Activated CD4-positive, alpha-beta memory T cell treated with anti-CD3 and anti-CD28 coated beads, Interleukin-2, amount 10 ng/mL, durations not matched to agents 7 days and 5 days (primary cell): ENCODE measurements around the gene LHCGR. TPM values are rescaled to one million over a fixed set of nuclear protein-coding genes. Genes with fewer than 3 reads are reported as not detected.

Experiments
- CTCF ChIA-PET: fragments of 350-600 bp; sonication (Branson Sonifier 250); formaldehyde crosslinking; loops from one replicate; lab custom pipeline; 2021; ENCODE audit warnings: antibody characterized with exemption, inconsistent platforms; lab: Charles Lee
- POLR2A ChIA-PET: fragments of 350-600 bp; sonication (Branson Sonifier 250); formaldehyde crosslinking; loops from one replicate; lab custom pipeline; 2021; ENCODE audit warnings: antibody characterized with exemption; lab: Charles Lee
- DNase-seq: peaks from one replicate; pipeline ENCODE4 v3.0.0-alpha.2; 2020
- H3K27ac Mint-ChIP-seq: one replicate; pipeline ENCODE4 v1.8.0; 2021; ENCODE audit warnings: mild to moderate bottlenecking, mixed read lengths
- H3K27me3 Mint-ChIP-seq: one replicate; pipeline ENCODE4 v1.8.0; 2021; ENCODE audit warnings: mixed read lengths
- H3K36me3 Mint-ChIP-seq: one replicate; pipeline ENCODE4 v1.8.0; 2021; ENCODE audit warnings: low read depth, mixed read lengths
- H3K4me1 Mint-ChIP-seq: one replicate; pipeline ENCODE4 v1.8.0; 2021; ENCODE audit warnings: mixed read lengths
- H3K4me3 Mint-ChIP-seq: one replicate; pipeline ENCODE4 v1.8.0; 2021; ENCODE audit warnings: mild to moderate bottlenecking, mixed read lengths
- H3K9me3 Mint-ChIP-seq: one replicate; pipeline ENCODE4 v1.8.0; 2021; ENCODE audit warnings: mixed read lengths
- total RNA-seq, 2 experiments: library from RNA; stranded (reverse); gene quantifications; one replicate each; pipeline ENCODE4 v1.2.3, GENCODE V29; 2021

The LHCGR gene
- not detected for total RNA-seq

- H3K4me1 Mint-ChIP-seq, result no peaks in the 10 kb centered on the region
- no peak within 1 kb of the TSS for H3K27ac Mint-ChIP-seq
- CTCF ChIA-PET, result no interaction called here
- DNase-seq, result no peak
- POLR2A ChIA-PET, result no interaction called here
- peaks cover 20% of the 10 kb centered on the region for H3K27me3 Mint-ChIP-seq
- no peaks in the 10 kb centered on the region for H3K9me3 Mint-ChIP-seq
- H3K36me3 Mint-ChIP-seq, result no peaks in the 10 kb centered on the region
- no peak within 1 kb of the TSS for H3K4me3 Mint-ChIP-seq
These were observed at the start of gene LHCGR for GRCh38 chr2:48755473-48755872. Gene LHCGR (minus strand): TSS chr2:48755724. CDS start chr2:48755671, 53 bp downstream.

GRCh38 chr2:48799601-48800000, 44.1 kb upstream of the LHCGR start:
- Mint-ChIP-seq H3K4me3 (no peak overlapping the region), H3K27me3 (no peaks in the 10 kb centered on the region), H3K27ac (no peak overlapping the region), H3K36me3 (no peaks in the 10 kb centered on the region), H3K4me1 (no peaks in the 10 kb centered on the region), H3K9me3 (no peaks in the 10 kb centered on the region)
- CTCF ChIA-PET, result no interaction called here
- no peak for DNase-seq
- POLR2A ChIA-PET, result no interaction called here

GRCh38 chr2:48795065-48795464, 39.5 kb upstream of the LHCGR start:
- no peak overlapping the region for H3K27ac Mint-ChIP-seq
- no peaks in the 10 kb centered on the region for H3K4me1 Mint-ChIP-seq
- ChIA-PET CTCF (no interaction called here), POLR2A (no interaction called here)
- H3K4me3 Mint-ChIP-seq, result no peak overlapping the region
- no peaks in the 10 kb centered on the region for H3K36me3 Mint-ChIP-seq
- DNase-seq, result no peak
- no peaks in the 10 kb centered on the region for H3K9me3 Mint-ChIP-seq
- no peaks in the 10 kb centered on the region for H3K27me3 Mint-ChIP-seq

GRCh38 chr2:48793671-48794070, 38.1 kb upstream of the LHCGR start:
- Mint-ChIP-seq H3K9me3 (no peaks in the 10 kb centered on the region), H3K36me3 (no peaks in the 10 kb centered on the region), H3K4me1 (no peaks in the 10 kb centered on the region), H3K27ac (no peak overlapping the region), H3K4me3 (no peak overlapping the region), H3K27me3 (no peaks in the 10 kb centered on the region)
- ChIA-PET CTCF (no interaction called here), POLR2A (no interaction called here)
- no peak for DNase-seq

- Mint-ChIP-seq H3K27ac (no peak overlapping the region), H3K36me3 (no peaks in the 10 kb centered on the region), H3K9me3 (no peaks in the 10 kb centered on the region), H3K27me3 (no peaks in the 10 kb centered on the region), H3K4me1 (no peaks in the 10 kb centered on the region), H3K4me3 (no peak overlapping the region)
- DNase-seq, result no peak
- ChIA-PET CTCF (no interaction called here), POLR2A (no interaction called here)
These were observed 36.5 kb upstream of the LHCGR start for GRCh38 chr2:48792030-48792429.

DNA sequence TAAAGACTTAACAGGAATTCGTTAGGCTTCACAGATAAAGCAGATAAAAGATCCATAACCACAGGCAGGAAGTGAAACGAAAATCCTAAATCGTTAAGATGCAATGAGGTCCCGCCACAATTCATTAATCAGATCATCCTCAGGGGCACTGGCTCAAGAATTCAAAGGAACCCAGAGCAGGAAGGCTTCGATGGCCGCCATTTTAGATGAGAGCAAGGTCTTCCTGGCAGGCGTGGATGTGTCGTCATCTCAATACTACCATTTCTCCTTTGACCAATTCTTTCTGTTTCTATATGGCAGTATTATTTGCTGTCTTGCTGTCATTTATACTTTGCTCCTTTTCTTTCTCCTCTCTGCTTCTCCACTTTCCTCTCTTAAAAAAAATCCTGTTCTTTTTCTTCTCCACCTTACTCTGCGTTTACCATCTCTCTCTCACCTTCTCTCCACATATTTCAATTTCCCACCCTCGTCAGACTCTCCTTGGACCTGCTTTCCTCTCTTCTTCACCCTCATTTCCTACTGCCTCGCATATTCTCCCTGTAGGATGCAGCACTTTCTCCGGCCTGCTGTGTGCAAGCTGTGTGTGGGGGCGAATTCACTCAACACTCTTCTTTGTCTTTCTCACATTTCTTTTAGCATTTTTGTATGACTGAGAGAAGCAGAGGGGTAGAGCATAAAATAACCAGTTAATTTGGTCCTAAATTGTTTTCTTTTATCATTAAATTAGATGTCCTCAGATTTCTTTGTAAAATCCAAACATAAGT, 35.1 kb upstream of the LHCGR start:
- no peaks in the 10 kb centered on the region for H3K27me3 Mint-ChIP-seq
- CTCF ChIA-PET, result no interaction called here
- no peaks in the 10 kb centered on the region for H3K9me3 Mint-ChIP-seq
- no peaks in the 10 kb centered on the region for H3K36me3 Mint-ChIP-seq
- no peak overlapping the region for H3K4me3 Mint-ChIP-seq
- no peaks in the 10 kb centered on the region for H3K4me1 Mint-ChIP-seq
- DNase-seq, result no peak
- POLR2A ChIA-PET, result no interaction called here
- H3K27ac Mint-ChIP-seq, result no peak overlapping the region

DNA sequence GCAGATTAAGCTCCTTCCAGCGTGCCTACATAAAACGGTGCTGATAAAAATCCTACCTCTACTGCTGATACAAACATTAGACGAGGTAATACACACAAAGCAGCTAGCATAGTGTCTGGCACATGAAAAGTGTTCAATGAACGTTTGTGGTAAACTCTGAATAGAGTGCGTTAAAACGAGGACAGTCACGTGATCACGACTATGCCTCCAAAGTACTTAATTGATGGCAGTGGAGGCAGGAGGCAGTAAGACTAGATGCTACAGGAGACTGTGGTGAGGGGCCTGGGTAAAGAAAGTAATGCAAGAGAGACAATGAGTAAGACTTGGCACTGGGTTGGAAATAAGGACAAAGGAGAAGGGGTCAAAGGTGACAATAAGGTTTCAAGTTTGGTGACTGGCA, 32.1 kb upstream of the LHCGR start:
- DNase-seq, result no peak
- no peaks in the 10 kb centered on the region for H3K9me3 Mint-ChIP-seq
- no peaks in the 10 kb centered on the region for H3K27me3 Mint-ChIP-seq
- no peak overlapping the region for H3K4me3 Mint-ChIP-seq
- H3K4me1 Mint-ChIP-seq, result no peaks in the 10 kb centered on the region
- CTCF ChIA-PET, result no interaction called here
- H3K27ac Mint-ChIP-seq, result no peak overlapping the region
- H3K36me3 Mint-ChIP-seq, result no peaks in the 10 kb centered on the region
- POLR2A ChIA-PET, result no interaction called here

- Mint-ChIP-seq H3K9me3 (no peaks in the 10 kb centered on the region), H3K27ac (no peak overlapping the region), H3K4me1 (no peaks in the 10 kb centered on the region), H3K27me3 (no peaks in the 10 kb centered on the region), H3K36me3 (no peaks in the 10 kb centered on the region), H3K4me3 (no peak overlapping the region)
- ChIA-PET CTCF (no interaction called here), POLR2A (no interaction called here)
- no peak for DNase-seq
These were observed 25.8 kb upstream of the LHCGR start for GRCh38 chr2:48781366-48781765.

DNA sequence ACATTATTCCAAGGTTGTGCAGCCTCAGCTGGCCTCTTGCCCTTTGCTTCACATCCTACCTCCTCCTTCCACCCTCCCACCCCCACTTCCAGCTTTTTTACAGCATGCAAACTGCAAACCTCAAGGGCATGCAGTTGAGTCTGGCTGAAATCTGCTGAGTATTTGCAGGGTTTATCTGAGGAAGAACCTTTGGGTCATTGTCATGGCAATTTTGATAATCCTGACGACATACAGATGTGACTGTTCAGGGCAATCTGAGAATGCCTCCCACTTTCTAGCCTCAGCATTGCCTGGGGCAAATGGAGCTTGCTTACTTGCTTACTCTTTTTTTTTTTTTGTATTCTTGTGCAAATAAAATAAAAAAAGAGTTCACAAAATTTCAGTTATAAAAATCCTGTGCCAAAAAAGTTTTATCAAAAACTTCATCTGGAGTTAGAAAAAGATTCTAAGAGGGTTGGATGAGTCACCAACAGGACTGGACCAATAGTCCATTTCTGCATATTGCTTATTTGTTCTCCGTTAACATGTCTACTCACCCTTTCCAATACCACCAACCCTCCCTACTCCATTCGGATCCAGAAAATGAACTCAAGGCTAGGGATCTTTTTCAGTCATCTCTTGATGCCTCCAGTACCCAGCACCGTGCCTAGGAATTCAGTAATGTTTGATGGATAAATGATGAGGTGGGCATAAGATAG, 23.6 kb upstream of the LHCGR start:
- no peaks in the 10 kb centered on the region for H3K4me1 Mint-ChIP-seq
- H3K27me3 Mint-ChIP-seq, result no peaks in the 10 kb centered on the region
- CTCF ChIA-PET, result interaction anchor here (0.6 kb wide), 1 partner anchor 138 kb away, joined by 3 read pairs; no protein-coding TSS in a partner anchor

GRCh38 chr2:48774251-48774650, 18.7 kb upstream of the LHCGR start:
- Mint-ChIP-seq H3K4me1 (no peaks in the 10 kb centered on the region), H3K36me3 (no peaks in the 10 kb centered on the region), H3K27ac (no peak overlapping the region), H3K9me3 (no peaks in the 10 kb centered on the region), H3K27me3 (no peaks in the 10 kb centered on the region), H3K4me3 (no peak overlapping the region)
- ChIA-PET CTCF (no interaction called here), POLR2A (no interaction called here)
- DNase-seq, result no peak

More for the DNA sequence above, 23.6 kb upstream of the LHCGR start:
- POLR2A ChIA-PET, result no interaction called here
- Mint-ChIP-seq H3K4me3 (no peak overlapping the region), H3K36me3 (no peaks in the 10 kb centered on the region), H3K9me3 (no peaks in the 10 kb centered on the region), H3K27ac (no peak overlapping the region)
- no peak for DNase-seq

DNA sequence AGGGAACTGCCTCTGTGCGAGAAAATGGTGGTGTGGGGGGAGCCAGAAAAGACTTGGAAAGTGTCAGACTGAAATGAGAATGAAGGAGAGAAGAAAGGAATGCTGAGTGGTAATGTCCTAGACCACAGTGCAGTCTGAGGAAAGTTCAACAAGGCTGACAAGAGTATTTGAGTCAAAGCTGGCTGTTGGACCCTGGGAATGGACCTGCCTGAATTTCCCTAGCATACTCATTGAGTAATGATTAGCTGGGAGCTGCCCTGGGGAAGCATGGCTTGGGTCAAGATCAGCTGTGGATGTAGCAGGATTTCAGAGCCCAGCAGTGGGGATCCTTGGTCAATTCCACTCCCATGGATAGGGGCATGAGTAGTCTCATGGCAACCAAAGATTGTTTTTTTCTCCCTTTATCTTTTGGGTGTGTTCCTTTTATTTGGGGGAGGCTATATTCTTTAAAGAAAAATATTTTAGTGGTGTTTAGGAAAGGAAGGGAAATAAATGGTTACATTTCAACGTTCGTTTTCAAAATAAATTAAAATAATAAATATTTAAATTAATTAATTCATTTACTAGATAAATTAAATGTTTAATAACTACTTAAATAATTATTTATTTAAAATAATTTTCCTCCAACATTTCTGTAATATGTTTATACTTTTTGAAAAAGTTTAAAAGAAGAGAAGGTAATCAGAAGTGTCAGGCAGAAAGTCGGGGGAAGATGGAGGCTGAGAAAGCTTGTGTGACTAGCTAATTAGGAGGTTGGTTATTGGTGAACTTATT, 15.9 kb upstream of the LHCGR start:
- Mint-ChIP-seq H3K27ac (no peak overlapping the region), H3K36me3 (no peaks in the 10 kb centered on the region), H3K4me3 (no peak overlapping the region), H3K4me1 (no peaks in the 10 kb centered on the region), H3K27me3 (no peaks in the 10 kb centered on the region), H3K9me3 (no peaks in the 10 kb centered on the region)
- DNase-seq, result no peak
- ChIA-PET POLR2A (no interaction called here), CTCF (no interaction called here)

DNA sequence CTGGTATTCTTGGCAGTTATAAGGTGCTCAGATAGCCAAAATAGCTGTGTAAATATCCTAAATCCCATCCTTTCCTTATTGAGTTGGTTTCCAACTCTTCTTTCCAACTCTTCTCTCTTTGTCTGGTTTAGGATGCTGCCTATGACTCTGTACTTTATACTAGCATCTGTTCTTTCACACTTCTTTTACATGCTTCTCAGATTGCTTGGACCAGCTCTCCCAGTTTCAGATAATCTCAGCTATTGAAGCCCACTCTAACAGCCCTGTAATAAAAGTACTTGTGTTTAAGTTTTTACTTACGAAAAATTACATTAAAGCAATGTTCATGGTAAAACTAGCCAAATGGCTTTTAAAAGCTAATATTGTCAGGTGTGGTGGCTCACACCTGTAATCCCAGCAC, 14.7 kb upstream of the LHCGR start:
- POLR2A ChIA-PET, result no interaction called here
- Mint-ChIP-seq H3K27me3 (no peaks in the 10 kb centered on the region), H3K4me1 (no peaks in the 10 kb centered on the region), H3K9me3 (no peaks in the 10 kb centered on the region), H3K27ac (no peak overlapping the region), H3K4me3 (no peak overlapping the region), H3K36me3 (no peaks in the 10 kb centered on the region)
- DNase-seq, result no peak
- CTCF ChIA-PET, result no interaction called here

GRCh38 chr2:48768669-48769068, 13.1 kb upstream of the LHCGR start:
- ChIA-PET POLR2A (no interaction called here), CTCF (no interaction called here)

More at GRCh38 chr2:48768669-48769068, 13.1 kb upstream of the LHCGR start:
- no peaks in the 10 kb centered on the region for H3K4me1 Mint-ChIP-seq
- H3K4me3 Mint-ChIP-seq, result no peak overlapping the region
- H3K27ac Mint-ChIP-seq, result no peak overlapping the region
- no peaks in the 10 kb centered on the region for H3K36me3 Mint-ChIP-seq
- no peaks in the 10 kb centered on the region for H3K9me3 Mint-ChIP-seq
- H3K27me3 Mint-ChIP-seq, result no peaks in the 10 kb centered on the region
- no peak for DNase-seq
